Urothelium cell line (cell line): Measurements from ENCODE around the gene IFNA16.
"Not testable (repeated sequence)": the region's sequence is repeated elsewhere in the genome, so short reads cannot be mapped to it uniquely, and the experiment has no call there.

Experiments
- DNase-seq: peaks from one replicate; pipeline ENCODE4 v3.0.0; 2011; ENCODE audit warnings: low spot score, mixed read lengths
- FAIRE-seq: peaks from 2 replicates; lab custom pipeline; 2011; peaks lifted over from hg19 to GRCh38; lab: Jason Lieb, UNC

IFNA16 gene

DNA sequence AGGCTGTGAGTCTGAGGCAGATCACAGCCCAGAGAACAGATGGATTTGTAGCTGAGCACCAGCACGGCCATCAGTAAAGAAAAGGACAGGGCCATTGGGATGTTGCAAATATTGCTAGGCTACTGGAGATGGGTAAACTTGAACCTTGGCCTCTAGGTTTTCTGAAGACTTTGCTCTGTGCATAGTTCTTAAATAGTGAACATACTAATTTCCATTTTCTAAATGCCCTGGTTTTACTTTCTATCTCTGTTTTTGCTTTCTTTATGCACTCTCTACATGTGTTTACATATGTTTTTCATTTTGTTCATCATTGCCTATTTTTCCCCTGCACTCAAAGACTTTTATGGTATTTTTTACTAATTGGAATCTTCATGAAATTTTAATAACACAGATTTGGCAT is at the start of gene IFNA16:
Gene IFNA16, minus strand, starts transcription at position 101 of the 400 bp plus-strand sequence. Its CDS starts 6 bp downstream, at position 95.
- not testable (repeated sequence) for FAIRE-seq, DNase-seq

DNA sequence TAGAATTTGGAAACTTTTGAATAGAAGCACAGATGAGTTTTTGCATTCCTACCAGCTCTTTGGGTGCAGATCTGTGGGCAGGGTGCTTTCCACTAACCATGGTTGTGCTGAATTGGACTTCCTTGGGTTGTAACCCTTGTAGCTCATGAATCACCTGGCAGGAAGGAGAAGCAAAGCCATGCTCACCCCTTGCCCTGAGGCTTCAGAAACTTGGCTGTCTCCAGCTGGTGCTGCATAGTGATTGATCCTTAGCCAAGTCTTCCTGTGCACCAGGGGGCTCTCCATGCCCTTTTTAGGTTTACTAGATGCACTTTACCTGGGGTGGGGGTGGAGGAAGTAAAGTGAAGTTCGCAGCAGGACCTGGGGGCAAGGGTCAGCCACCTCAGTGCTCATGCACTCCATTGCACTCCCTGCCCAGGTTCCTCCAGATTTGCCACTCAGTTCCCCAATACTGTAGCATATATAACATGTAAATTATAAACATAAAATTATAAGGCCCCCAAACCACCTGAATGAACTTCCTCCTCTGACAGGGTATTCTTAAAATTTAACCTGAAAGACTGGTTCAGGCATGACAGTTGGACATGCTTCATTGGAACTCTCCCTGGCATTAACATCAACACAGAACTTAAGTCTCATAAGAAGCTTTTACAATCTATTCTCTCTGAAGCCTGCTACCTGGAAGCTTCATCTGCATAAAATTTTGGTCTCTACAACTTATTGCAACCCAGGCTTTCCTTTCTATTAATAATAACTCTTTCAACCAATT is 48.5 kb upstream of the IFNA16 start:
- FAIRE-seq: no peak
- DNase-seq: no peak

DNA sequence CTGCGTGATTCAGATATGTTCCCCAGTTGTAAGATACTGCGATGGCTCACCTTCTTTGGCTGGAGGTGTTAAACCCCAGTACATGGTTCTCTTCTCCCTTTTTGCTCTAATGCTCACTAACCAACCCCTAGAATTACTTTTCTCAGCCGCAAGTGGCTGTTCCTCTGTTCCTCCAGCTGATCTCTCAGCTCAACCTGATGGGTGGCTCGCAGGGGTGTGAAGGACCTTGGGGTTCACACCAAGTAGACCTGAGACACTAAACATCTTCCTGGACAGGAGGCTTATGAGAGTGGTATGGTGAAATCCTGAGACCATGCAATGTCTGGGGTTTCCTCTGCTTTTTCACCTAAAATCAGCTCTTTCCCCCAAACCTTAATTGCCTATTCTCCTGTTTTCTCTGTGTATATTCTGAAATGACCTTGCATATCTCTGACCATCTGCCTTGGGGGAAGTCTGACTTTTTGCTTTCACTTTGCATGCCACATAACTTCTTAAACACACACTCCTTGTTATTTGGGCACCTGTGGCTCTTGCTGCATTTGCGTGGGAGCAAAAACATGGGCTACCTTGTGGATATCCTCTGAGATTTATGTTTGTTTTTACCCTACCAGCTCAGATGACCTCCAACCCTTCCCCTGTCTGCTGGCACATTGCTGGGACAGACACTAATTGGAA is 38.6 kb upstream of the IFNA16 start:
- FAIRE-seq (no peak), DNase-seq (no peak)

DNA sequence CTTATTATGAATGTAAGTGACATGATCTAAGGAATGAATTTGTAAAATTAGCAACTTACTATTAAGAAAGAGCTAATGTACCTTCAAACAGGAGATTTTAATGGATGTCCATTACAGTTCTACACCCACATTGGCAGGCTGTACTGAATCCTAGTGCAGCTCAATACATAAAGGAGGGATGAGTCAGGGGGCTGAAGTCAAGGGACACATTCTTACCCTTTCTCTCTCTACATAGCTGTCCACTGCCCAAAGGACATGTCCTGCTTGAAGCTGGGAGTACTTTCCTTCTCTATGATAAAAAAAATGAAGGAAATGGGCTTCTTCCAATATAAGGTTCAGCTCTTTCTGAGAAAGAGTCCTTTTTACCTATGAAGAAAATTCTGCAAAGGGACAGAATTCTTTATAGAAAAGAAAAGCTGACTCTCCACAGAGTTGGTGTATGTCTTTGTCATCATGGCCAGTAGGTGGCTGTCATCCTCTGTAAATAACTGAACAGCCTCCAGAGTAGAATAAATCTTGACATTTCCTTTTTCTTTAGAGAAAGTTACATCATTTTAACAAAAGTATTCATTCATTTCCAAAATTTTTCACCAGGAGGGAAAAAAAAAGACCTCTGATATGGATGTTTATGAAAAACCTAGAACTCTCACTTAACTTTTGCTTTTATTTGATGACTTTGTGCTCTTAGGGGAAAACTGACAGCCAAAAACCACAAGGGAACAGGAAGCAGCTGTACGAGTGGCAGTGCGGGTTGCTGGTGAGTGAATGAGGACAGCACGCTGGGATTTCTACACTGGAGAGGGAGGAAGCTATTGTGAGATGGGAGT is 35.8 kb upstream of the IFNA16 start:
- no peak for FAIRE-seq

DNA sequence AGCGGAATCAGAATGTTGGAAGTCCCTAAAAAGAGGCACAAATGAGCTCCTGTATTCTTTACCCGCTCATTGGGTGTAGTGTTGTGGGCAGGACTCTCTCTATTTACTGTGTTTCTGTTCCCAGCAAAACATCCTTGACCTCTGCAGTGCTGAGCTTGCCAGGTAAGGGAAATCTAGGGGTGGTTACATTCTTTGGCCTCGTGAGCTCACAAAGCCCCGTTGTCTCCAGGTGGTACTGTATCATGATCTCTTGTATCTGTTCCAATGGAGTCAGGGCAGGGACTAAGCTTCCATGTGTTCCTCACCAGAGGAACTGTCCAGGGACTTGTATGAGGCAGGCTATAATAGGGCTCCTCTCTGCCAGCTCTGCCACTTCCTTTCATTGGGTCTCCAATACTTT is 34.5 kb upstream of the IFNA16 start:
- DNase-seq: no peak
- no peak for FAIRE-seq

More for the DNA sequence above, 35.8 kb upstream of the IFNA16 start:
- peak; percentile 33 for DNase-seq

DNA sequence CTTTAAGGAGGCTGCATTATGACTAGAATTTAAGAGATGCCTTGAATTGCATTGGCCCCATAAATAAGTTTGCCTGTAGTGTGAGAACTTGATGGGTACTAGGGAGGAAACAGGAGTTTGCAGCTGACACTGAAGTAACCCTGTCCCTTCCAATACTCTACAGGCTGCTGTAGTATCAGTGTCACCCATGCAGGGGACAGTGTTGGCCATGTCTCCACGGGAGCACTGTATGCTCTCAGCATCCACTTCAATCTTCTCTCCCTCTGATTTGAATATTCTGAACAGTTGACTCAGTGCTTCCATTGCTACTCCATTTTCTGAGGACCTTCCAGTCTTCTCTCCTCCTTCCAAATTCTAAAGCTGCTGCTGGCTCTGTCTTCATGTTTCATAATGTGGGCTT is 34.1 kb upstream of the IFNA16 start:
- DNase-seq (no peak), FAIRE-seq (no peak)

DNA sequence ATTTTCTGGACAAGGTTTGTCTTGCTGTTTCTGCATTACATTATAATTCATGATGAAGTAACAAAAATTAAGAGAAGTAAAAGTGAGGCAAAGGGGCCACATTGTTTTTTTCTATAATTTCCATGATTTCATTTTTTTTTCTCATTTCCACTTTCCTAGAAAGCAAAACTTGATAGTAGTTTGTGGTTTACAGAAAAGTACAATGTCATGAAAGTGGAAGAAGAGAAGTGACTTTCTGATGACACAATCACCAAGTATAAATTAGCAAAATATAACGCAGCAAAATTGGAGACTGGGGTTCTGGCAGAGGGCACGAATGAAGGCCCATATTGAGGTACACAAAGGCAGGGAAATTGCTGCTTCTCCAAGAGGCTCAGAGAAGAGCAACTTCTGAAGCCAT is 27.7 kb upstream of the IFNA16 start:
- DNase-seq (no peak), FAIRE-seq (no peak)

DNA sequence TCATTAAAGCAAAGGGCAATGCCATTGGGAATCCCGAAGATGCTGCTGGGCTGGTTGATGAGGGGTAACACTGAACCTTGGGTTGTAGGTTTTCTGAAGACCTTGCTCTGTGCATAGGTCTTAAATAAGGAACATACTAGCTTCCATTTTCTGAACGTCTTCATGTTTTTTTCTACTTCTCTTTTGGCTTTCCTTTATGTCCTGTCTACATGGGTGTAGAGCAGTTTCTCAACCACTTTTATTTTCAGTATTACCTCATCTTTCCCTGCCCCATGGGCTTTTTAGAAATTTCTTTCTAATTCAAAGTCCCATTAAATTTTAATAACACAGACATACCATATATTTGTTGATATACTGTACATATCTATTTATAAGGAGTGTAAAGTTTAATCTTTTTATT is 22.8 kb upstream of the IFNA16 start, which contains the start of gene IFNA14:
Gene IFNA14, minus strand, starts transcription at position 95 of the 400 bp plus-strand sequence. Its CDS starts 70 bp downstream, at position 25.
- no peak for FAIRE-seq

DNA sequence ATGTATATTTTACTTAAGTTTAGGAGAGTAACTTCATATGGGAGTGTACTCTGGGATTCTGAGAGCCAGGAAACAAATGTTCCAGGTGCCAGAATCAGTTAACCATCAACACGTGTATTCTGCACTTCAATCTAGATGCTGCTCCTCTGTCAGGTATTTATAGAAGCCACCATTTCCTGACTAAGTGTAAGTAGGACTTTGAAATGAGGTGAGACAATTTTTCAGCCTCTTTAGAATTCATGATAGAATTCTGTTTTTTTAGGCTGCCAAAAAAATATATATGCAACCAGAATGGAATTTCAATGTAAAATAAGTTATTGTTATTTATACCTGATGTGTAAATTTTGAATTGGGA is 19.2 kb upstream of the IFNA16 start:
- DNase-seq, FAIRE-seq: not testable (repeated sequence)

More for the DNA sequence above, 22.8 kb upstream of the IFNA16 start, which contains the start of gene IFNA14:
- DNase-seq: no peak

DNA sequence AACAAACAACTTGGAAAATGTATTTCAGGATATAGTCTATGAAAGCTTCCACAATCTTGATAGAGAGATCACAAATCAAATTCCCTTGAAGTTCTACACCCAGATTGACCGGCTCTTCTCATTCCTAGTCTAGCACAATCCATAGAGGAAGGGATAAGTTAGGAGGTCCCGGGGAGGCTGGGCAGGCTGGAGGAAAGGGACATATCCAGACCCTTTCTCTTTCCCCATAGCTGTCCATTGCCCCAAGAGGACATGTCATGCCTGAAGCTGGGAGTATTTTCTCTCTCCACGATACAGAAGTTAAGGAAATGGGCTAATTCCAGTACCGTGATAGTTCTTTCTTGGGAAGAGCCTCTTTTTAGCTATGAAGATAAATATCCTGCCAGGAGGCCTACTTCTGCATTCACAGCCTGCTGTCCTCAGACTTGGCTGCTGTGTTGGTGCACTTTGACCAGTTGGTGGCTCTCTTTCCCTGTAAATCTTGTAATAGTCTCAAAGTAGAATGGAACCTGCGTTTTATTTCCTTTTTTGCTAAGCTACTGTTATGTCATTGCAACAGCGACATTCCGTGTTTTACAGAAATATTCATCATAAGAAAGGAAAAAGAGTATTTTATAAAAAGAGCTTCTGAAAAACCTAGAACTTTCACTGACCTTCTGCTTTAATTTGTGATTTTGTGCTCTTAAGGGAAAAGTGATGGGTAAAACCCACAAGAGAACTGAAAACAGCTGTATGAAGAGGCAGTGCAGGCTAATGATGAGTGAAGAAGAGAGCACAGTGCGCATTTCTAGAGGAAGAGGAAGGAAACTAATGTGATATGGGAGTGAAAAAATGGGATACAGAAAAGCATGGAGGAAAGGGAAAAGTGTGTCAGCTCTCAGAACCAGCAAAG is 18.6 kb upstream of the IFNA16 start:
- DNase-seq: peak; percentile 20
- FAIRE-seq: not testable (repeated sequence)

DNA sequence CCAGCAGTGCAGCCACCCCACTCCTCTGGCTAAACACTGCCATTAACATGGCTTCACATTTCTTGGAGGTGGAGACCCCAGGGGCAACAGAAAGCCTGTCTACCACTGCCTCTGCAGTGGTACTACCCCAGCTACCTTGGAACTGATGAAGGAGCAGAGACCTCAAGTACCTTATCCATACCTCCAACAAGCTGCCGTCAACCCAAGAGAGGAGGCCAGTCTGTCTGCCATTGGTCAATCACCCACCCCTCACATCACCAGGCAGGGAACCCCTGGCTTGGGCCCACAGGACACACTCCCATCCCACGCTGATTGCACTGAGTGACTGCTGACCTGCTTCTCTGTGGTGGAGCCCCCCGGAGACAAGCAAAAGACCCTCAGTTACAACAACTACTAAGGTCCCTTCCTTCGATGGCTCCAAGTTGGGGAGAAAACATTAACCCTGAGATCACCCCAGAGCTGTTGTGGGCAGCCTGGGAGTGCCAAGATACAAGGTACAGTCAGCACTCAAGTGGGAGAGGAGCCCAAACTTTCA is 17.1 kb upstream of the IFNA16 start:
- FAIRE-seq (no peak), DNase-seq (no peak)

DNA sequence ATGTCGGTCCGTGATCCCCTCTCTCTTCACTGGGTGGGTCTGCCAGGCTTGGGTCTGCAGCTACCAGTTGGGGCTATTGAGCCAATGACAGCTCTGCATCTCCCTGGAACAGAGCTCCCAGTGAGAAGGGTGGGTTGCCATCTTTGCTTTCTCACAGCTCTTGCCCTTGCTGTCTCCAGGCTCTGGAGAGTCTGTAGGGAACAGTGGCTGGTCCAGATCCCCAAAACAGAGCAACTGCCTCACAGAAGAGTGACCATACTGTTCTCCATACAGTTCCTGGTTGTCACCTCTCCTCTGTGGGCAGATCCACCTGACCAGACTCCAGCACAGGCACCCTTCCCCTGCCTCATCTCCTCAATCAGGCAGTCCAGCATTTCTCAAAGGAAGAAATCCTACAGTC is 16.1 kb upstream of the IFNA16 start:
- FAIRE-seq (no peak), DNase-seq (no peak)

DNA sequence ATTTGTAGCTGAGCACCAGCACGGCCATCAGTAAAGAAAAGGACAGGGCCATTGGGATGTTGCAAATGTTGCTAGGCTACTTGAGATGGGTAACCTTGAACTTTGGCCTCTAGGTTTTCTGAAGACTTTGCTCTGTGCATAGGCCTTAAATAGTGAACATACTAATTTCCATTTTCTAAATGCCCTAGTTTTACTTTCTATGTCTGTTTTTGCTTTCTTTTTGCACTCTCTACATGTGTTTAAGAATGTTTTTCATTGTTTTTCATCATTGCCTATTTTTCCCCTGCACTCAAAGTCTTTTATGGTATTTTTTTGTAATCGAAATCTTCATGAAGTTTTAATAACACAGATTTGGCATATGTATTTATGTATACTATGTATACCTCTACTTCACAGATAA is 11.0 kb upstream of the IFNA16 start, which contains the start of gene IFNA17:
Gene IFNA17, minus strand, starts transcription at position 101 of the 400 bp plus-strand sequence. Its CDS starts 49 bp downstream, at position 52.
- FAIRE-seq (no peak), DNase-seq (no peak)

DNA sequence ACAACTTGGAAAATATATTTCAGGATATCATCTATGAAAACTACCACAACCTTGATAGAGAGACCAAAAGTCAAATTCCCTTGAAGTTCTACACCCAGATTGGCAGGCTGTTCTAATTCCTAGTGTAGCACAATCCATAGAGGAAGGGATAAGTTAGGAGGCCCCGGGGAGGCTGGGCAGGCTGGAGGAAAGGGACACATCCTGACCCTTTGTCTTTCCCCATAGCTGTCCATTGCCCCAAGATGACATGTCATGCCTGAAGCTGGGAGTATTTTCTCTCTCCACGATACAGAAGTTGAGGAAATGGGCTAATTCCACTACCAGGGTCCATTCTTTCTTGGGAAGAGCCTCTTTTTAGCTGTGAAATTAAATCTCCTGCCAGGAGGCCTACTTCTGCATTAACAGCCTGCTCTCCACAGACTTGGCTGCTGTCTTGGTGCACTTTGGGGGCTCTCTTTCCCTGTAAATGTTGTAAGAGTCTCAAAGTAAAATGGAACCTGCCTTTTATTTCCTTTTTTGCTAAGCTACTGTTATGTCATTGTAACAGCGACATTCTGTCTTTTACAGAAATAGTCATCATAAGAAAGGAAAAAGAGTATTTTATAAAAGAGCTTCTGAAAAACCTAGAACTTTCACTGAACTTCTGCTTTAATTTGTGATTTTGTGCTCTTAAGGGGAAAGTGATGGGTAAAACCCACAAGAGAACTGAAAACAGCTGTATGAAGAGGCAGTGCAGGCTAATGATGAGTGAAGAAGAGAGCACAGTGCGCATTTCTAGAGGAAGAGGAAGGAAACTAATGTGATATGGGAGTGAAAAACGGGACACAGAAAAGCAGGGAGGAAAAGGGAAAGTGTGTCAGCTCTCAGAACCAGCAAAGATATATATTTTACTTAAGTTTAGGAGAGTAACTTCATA is 3.4 kb downstream of the IFNA16 start:
- FAIRE-seq: not testable (repeated sequence)
- DNase-seq: peak; percentile 3

DNA sequence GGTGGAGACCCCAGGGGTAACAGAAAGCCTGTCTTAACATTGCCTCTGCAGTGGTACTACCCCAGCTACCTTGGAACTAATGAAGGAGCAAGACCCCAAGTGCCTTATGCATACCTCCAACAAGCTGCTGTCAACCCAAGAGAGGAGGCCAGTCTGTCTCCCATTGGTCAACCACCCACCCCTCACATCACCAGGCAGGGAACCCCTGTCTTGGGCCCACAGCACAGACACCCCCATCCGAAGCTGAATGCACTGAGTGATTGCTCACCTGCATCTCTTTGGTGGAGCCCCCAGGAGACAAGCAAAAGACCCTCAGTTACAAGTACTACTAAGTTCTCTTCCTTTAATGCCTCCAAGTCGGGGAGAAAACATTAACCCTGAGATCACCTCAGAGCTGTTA is 5.0 kb downstream of the IFNA16 start:
- not testable (repeated sequence) for FAIRE-seq, DNase-seq

DNA sequence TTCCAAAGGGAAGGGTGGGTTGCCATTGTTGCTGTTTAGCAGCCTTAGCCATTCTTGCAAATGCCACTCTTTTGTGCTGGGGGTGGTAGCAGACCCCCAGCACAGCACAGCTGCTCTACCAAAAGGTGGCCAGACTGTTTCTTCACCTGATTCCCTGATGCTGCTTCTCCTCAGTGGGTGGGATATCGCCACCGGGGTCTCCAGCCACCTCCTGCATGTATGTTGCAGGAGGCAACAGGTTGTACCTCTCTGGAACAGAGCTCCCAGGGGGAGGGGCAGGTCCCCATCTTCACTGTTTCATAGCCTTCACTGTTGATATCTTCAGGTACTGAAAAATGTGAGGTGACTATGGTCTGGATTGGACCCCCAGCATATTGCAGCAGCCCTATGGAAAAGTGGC is 6.3 kb downstream of the IFNA16 start:
- not testable (repeated sequence) for DNase-seq, FAIRE-seq

DNA sequence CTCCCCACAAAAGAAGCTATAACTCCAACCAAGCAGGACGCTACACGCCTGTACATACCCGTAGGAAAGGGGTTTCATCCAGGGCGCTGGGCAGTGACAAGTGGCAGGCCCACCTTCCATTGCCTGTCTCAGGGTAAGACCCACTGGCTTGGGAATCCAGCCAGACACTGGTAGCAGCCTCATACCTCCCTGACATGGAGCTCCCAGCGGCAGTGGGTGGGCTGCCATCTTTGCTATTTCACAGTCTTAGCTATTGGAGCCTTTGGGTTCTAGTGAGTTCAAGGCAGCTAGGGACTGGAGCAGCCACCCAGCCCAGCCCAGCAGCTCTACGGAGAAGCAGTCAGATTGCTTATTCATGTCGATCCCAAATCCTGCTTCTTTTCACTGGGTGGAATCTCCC is 6.8 kb downstream of the IFNA16 start:
- FAIRE-seq: no peak
- DNase-seq: no peak

DNA sequence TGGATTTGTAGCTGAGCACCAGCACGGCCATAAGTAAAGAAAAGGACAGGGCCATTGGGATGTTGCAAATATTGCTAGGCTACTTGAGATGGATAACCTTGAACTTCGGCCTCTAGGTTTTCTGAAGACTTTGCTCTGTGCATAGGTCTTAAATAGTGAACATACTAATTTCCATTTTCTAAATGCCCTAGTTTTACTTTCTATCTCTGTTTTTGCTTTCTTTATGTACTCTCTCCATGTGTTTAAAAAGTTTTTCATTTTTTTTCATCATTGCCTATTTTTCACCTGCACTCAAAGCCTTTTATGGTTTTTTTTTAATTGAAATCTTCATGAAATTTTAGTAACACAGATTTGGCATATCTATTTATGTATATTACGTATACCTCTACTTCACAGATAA is 10.1 kb downstream of the IFNA16 start, which contains the start of gene IFNA10:
Gene IFNA10, minus strand, starts transcription at position 101 of the 400 bp plus-strand sequence. Its CDS starts 46 bp downstream, at position 55.
- not testable (repeated sequence) for FAIRE-seq, DNase-seq

DNA sequence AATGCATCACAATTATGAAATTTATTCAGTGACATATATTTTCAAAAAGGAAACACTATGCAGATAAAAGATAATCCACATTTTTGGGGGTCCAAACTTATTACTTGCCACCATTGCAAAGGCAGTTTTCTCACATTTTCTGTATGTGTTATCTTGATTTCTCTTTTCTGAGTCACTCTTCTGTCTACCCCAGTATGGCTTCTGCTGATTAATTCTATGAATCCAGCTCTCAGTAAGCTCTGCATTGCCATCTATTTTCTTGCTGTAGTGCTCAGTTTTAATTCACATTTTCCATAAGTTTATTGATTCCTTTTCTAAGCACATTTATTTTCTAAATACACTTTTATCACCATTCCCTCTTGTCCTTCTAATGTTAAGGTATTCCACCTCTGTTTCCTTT is 11.9 kb downstream of the IFNA16 start:
- DNase-seq: no peak
- no peak for FAIRE-seq
